OCI-LY7 (cell line): ENCODE data around the gene RPRD1B. TPM values are rescaled to one million over a fixed set of nuclear protein-coding genes. Genes with fewer than 3 reads are reported as not detected.

ENCODE experiments used
- BruUV-seq: library from RNA; stranded (reverse); fragments of 400-500 nt; replicated peaks from 2 replicates; lab custom pipeline; 2021; lab: Mats Ljungman, UMichigan
- CTCF ChIA-PET: fragments of 300-600 bp; sonication (Branson Sonifier 250); formaldehyde crosslinking; loops from one replicate; lab custom pipeline; 2022; ENCODE audit warnings: antibody characterized with exemption; ENCODE audit not compliant: unreplicated experiment; lab: Charles Lee
- POLR2A ChIA-PET: fragments of 300-600 bp; sonication (Branson Sonifier 250); formaldehyde crosslinking; loops from one replicate; lab custom pipeline; 2022; ENCODE audit warnings: antibody characterized with exemption; lab: Charles Lee
- DNase-seq: peaks from one replicate; pipeline ENCODE4 v3.0.0-alpha.2; 2015; ENCODE audit warnings: low spot score
- H2AFZ ChIP-seq: fragments of 200-600 bp; sonication (generic), shearing (Covaris generic); 2 replicates; pipeline ENCODE4 v1.6.1; 2014; ENCODE audit warnings: mild to moderate bottlenecking, antibody characterized with exemption, low read length, moderate library complexity
- H3K27ac ChIP-seq: fragments of 200-600 bp; sonication (generic); 2 replicates; pipeline ENCODE4 v1.5.1; 2014; ENCODE audit warnings: mixed run types, low read depth, mild to moderate bottlenecking, moderate library complexity, low read length, inconsistent platforms; ENCODE audit not compliant: poor library complexity, severe bottlenecking
- H3K36me3 ChIP-seq: fragments of 200-600 bp; sonication (generic); 2 replicates; pipeline ENCODE4 v1.6.1; 2014; ENCODE audit warnings: mild to moderate bottlenecking, antibody characterized with exemption, low read length, moderate library complexity, mixed read lengths; ENCODE audit not compliant: insufficient read depth
- H3K4me1 ChIP-seq: fragments of 200-600 bp; sonication (generic); 2 replicates; pipeline ENCODE4 v1.5.1; 2014; ENCODE audit warnings: mild to moderate bottlenecking, low read length; ENCODE audit not compliant: insufficient read depth, poor library complexity, severe bottlenecking
- H3K4me2 ChIP-seq: fragments of 200-600 bp; sonication (generic); 2 replicates; pipeline ENCODE4 v1.6.1; 2014; ENCODE audit warnings: mild to moderate bottlenecking, low read length
- H3K4me3 ChIP-seq: fragments of 200-600 bp; sonication (generic); 2 replicates; pipeline ENCODE4 v1.5.1; 2014; ENCODE audit warnings: mild to moderate bottlenecking, low read depth, low read length; ENCODE audit not compliant: poor library complexity, severe bottlenecking
- H3K79me2 ChIP-seq: fragments of 200-600 bp; sonication (generic); 2 replicates; pipeline ENCODE4 v1.6.1; 2016; ENCODE audit warnings: low read depth, mild to moderate bottlenecking, low read length, moderate library complexity, mixed read lengths; ENCODE audit not compliant: insufficient read depth
- H3K9me2 ChIP-seq: fragments of 200-600 bp; sonication (generic); 2 replicates; pipeline ENCODE4 v1.6.1; 2016; ENCODE audit warnings: mild to moderate bottlenecking, low read length, mixed read lengths; ENCODE audit not compliant: insufficient read depth
- H3K9me3 ChIP-seq: fragments of 200-600 bp; sonication (generic); 2 replicates; pipeline ENCODE4 v1.6.1; 2014; ENCODE audit warnings: mild to moderate bottlenecking, mixed run types, low read length, mixed read lengths
- H4K20me1 ChIP-seq: fragments of 200-600 bp; sonication (generic); 2 replicates; pipeline ENCODE4 v1.6.1; 2014; ENCODE audit warnings: mild to moderate bottlenecking, antibody characterized with exemption, low read length, moderate library complexity, mixed read lengths; ENCODE audit not compliant: insufficient read depth
- CTCF ChIP-seq: fragments of 200-600 bp; sonication (generic); conservative IDR thresholded peaks from 2 replicates; pipeline ENCODE4 v1.5.1; 2014; ENCODE audit warnings: mild to moderate bottlenecking, antibody characterized with exemption, low read length, moderate library complexity, mixed read lengths
- EZH2phosphoT487 ChIP-seq: fragments of 200-600 bp; sonication (generic); IDR thresholded peaks from 2 replicates; pipeline ENCODE4 v1.6.1; 2018; ENCODE audit warnings: low read depth, borderline replicate concordance, mild to moderate bottlenecking, mixed run types, antibody characterized with exemption, low read length, moderate library complexity, mixed read lengths
- intact Hi-C: fragments of 100-400 bp; cut with micrococcal nuclease; formaldehyde crosslinking; loops from one replicate; pipeline ENCODE4 v1.10.0; 2022; ENCODE audit not compliant: unreplicated experiment
- total RNA-seq, 2 experiments: library from RNA; depleted of rRNA in 1 of 2; stranded (reverse); fragments of >200 nt in 1 of 2; shearing (Covaris generic) in 1 of 2; gene quantifications; 2 replicates each; pipeline ENCODE4 v1.2.3, GENCODE V29; 2014 to 2022

Gene RPRD1B
- total RNA-seq, 2 experiments from 2014 or later: 45.6 to 67.9 TPM

- H3K36me3 ChIP-seq: peaks cover 82% of the 10 kb centered on the region
- no peaks in the 10 kb centered on the region for H3K4me1 ChIP-seq
- H3K79me2 ChIP-seq: no peaks in the 10 kb centered on the region; the same call in 1 of the 2 replicates
- no TSS peak for BruUV-seq
- intact Hi-C loops: no loop called here
- ChIA-PET CTCF (no interaction called here), POLR2A (no interaction called here)
- no peak overlapping the region for H3K4me3 ChIP-seq
- no peak overlapping the region for H3K27ac ChIP-seq
- no peak for TF ChIP-seq CTCF
- TF ChIP-seq EZH2phosphoT487: no peak
- no peaks in the 10 kb centered on the region for H4K20me1 ChIP-seq
- no peak for DNase-seq
- H3K4me2 ChIP-seq: no peak overlapping the region
- H2AFZ ChIP-seq: no peak overlapping the region
- no peaks in the 10 kb centered on the region for H3K9me3 ChIP-seq
- H3K9me2 ChIP-seq: no peaks in the 10 kb centered on the region
Observed at GRCh38 chr20:38002422-38002821, 31.1 kb upstream of the RPRD1B start.

GRCh38 chr20:38004416-38004815, 29.1 kb upstream of the RPRD1B start:
- Histone ChIP-seq H3K9me2 (no peaks in the 10 kb centered on the region), H3K4me3 (no peak overlapping the region), H3K36me3 (peaks cover 79% of the 10 kb centered on the region), H3K4me2 (no peak overlapping the region), H3K27ac (no peak overlapping the region), H3K79me2 (no peaks in the 10 kb centered on the region; the same call in 1 of the 2 replicates), H3K9me3 (no peaks in the 10 kb centered on the region), H4K20me1 (0 out of 2 replicates have a peak, but pooled peaks cover 3% of the 10 kb centered on the region), H2AFZ (no peak overlapping the region), H3K4me1 (no peaks in the 10 kb centered on the region)
- ChIA-PET POLR2A (no interaction called here), CTCF (no interaction called here)
- TF ChIP-seq CTCF: no peak
- TF ChIP-seq EZH2phosphoT487: no peak
- DNase-seq: no peak
- intact Hi-C loops: no loop called here
- BruUV-seq: no TSS peak

- H3K79me2 ChIP-seq: peaks cover 3% of the 10 kb centered on the region; the same call in 1 of the 2 replicates
- 0 out of 2 replicates have a peak, but pooled peaks cover 3% of the 10 kb centered on the region for H4K20me1 ChIP-seq
- no peak for DNase-seq
- H2AFZ ChIP-seq: no peak overlapping the region
- intact Hi-C loops: no loop called here
- CTCF ChIA-PET: no interaction called here
- TF ChIP-seq CTCF (no peak), EZH2phosphoT487 (no peak)
- no peak overlapping the region for H3K4me3 ChIP-seq
- BruUV-seq: no TSS peak
- H3K4me2 ChIP-seq: no peak overlapping the region
- POLR2A ChIA-PET: interaction anchor here (1.1 kb wide), 2 partner anchors 28 to 41 kb away, joined by 3 read pairs; partner anchors contain the start of gene RPRD1B
- H3K4me1 ChIP-seq: no peaks in the 10 kb centered on the region
- no peaks in the 10 kb centered on the region for H3K9me2 ChIP-seq
- H3K9me3 ChIP-seq: no peaks in the 10 kb centered on the region
- H3K27ac ChIP-seq: no peak overlapping the region
- H3K36me3 ChIP-seq: peaks cover 78% of the 10 kb centered on the region
Observed at GRCh38 chr20:38005903-38006302, 27.6 kb upstream of the RPRD1B start.
